Activated CD4-positive, alpha-beta T cell treated with anti-CD3 and anti-CD28 coated beads, Interleukin-2, Interleukin-6, amounts not matched to agents 100 ng/mL and 50 ng/mL, durations not matched to agents 16 hours and 8 hours (primary cell): ENCODE data around the gene KRT86.
"Not testable (repeated sequence)": the region's sequence is repeated elsewhere in the genome, so short reads cannot be mapped to it uniquely, and the experiment has no call there.

Source experiments
- DNase-seq: peaks from one replicate; pipeline ENCODE4 v3.0.0-alpha.2; 2020

Gene KRT86

DNA sequence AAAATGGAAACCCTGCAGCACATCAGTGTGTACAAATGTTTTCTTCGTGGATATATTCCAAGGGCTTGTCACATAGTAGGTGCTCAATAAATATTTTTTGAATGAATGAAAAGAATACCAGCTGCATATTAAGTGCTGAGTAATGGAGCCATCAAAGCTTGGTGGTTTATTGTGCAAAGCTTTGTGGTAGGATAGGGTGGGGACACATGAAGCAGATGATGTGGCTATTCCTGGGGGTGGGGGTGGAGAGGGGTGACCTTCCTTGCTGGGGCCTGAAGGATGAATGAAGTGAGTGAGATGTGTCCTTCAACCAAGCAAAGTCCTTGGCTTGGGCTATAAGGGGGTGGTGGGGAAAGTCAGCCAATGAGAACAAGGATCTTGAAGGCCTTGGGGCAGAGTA lies 21.2 kb downstream of the KRT86 start:
- no peak for DNase-seq

DNA sequence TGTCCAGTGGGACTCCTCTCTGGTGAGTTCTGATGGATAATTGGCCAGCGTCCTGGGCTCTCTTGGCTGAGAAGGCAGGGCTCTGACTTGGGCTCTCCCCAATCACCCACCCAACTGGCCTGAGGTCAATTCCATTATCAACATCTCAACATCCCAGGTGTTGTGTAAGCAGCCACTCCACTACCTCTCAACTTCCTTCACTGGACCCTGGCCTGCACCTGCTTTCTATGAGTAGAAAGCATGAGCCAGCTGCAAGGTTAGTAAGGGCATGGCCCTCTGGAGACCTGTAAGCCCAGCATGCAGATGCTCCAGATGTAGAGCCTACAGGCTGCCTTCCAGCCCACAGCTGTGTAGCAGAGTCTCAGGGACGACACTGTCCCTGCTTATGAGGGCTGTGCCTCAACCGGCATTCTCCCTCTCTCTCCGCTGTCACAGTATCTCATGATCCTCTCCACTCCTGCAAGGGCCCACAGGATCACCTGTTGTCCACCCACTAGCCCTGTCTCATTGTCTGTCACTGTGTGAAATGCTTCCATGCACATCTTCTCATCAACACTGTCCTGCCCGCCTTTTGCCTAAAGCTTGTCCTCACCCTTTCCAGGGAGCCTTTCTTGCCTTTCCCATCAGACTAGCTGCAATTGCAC lies 22.2 kb downstream of the KRT86 start:
- no peak for DNase-seq

DNA sequence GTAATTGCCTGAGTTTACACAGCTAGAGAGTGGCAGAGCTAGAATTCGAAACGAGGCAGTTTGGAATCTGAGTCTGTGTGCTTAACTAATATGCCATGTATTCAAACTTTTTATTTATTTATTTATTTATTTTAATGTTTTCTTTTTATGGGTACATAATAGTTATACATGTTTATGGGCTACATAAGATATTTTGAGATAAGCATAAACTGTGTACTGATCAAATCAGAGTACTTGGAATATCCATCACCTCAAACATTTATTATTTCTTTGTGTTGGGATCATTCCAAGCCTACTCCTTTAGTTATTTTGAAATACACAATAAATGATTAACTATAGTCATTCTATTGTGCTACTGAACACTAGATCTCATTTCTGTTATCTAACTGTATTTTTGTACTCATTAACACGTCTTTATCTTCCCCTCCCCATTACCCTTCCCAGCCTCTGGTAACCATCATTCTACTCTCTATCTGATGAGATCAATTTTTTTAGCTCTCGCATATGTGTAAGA lies 24.3 kb downstream of the KRT86 start:
- DNase-seq, result no peak

DNA sequence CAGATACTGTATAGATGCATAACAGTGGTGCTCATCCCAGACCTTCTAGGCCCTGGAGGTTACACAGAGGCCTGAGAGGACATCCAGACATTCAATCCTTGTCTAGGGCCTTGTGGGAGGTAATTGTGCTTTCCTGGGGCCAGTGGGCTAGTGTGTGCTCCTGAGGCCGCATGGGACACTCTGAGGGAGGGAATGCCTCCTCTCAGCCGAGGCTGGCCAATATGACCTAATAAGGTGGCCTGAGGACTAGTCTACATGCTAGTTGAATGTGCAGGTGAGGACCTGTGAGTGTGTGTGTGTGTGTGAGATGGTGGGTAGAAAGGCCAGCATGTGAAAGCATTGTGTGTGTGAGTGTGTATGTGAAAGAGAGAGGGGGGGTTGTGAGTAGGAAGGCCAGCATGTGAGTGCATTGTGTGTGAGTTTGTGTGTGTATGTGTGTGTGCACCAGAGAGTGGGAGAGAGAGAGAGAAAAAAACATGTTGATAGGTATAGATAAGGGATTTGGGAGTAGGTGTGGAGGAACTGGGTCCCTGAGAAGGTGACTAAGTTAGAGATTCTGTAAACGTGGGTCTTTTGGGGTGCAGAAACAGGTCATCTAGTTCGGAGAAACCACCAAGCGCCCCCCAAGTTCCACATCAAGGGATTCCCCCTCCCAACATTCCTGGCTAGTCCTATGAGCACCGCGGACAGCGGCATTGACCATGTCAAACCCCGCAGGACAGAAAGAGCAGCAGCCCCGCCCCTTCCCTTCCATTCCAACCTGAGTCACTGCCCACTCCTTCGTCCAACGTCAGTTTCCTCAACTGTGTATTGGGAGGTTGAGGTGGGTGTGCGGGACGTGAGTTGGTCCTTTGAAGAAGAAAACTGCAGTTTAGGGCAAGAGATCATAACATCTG lies 26.6 kb downstream of the KRT86 start:
- DNase-seq, result no peak

DNA sequence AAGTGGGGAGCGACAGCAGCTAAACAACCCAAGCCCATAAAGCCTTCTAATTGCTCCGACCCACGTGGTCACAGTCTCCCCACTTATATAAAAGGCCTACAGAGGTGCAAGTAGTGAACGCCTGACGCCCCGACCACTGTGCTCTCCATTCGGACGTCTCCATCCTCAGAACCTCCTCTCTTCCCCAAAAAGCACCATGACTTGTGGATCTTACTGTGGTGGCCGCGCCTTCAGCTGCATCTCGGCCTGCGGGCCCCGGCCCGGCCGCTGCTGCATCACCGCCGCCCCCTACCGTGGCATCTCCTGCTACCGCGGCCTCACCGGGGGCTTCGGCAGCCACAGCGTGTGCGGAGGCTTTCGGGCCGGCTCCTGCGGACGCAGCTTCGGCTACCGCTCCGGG lies 27.3 kb downstream of the KRT86 start:
- DNase-seq, result not testable (repeated sequence)

DNA sequence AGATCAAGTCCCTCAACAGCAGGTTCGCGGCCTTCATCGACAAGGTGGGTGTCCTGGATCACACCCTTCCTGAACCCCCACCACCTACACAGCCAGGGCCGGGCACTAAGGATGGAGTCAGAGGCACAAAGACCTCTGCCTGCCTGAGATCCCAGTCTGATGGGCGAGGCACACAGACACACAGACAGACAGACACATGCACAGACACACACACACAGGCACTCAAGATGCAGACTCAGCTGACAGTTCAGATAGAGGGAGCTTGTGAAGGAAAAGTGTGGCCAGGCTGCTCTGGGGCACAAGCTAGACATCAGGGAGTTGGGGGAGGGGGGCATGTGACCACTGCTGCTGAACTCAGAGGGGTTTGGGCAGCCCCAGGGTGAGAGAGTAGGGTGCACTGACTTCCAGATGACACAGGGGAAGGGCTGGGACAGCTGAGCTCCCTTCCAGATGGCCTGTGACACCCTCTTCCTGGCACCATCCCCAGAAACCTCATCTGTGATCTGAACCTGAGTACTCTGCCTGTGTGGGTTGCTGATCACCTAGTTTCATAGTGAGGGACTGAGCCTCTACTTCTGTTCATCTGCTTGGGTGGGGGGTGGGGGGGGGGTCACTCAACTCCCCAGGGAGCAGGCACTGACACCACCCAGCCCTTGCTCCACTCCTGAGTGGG lies 27.9 kb downstream of the KRT86 start:
- DNase-seq, result not testable (repeated sequence)

DNA sequence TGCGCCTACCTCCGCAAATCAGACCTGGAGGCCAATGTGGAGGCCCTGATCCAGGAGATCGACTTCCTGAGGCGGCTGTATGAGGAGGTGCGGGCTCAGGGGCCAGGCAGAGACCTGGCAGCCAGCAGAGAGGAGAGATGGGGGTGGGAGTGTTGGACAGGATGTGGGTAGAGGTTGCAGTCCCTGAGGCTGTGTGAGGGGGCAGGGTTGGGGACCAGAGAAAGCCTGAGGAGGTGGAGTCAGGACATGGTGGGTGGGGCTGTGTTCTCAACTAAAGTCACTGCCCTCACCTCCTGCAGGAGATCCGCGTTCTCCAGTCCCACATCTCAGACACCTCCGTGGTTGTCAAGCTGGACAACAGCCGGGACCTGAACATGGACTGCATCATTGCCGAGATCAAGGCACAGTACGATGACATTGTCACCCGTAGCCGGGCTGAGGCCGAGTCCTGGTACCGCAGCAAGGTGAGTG lies 30.5 kb downstream of the KRT86 start:
- DNase-seq, result peak; percentile 21

DNA sequence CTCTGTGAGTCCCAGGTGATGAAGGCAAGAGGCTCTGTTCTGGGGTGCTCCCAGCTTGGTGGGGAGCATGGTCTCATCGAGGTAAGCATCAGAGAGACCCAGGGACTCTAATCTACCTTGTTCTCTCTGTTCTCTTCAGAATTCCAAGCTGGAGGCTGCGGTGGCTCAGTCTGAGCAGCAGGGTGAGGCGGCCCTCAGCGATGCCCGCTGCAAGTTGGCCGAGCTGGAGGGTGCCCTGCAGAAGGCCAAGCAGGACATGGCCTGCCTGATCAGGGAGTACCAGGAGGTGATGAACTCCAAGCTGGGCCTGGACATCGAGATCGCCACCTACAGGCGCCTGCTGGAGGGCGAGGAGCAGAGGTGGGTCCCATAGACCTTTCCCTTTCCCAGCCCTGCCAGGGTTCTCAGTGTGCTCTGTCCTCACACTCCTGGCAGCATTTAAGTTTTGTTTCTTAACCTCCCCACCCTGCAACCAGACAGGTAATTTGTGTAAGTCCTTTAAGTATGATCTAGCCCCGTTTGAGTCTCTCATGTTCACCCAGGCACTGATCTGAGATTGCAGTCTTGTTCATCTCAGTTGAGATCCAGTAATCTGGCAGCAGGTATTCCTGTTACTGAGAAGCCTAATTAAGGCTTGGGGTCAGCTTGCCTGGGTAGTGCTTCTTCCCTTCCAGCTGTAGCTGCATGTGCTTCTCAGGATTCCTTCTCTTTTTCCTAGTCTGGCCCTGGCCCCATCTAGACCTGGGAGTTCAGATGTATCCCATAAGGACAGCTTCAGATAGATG lies 31.7 kb downstream of the KRT86 start:
- no peak for DNase-seq

DNA sequence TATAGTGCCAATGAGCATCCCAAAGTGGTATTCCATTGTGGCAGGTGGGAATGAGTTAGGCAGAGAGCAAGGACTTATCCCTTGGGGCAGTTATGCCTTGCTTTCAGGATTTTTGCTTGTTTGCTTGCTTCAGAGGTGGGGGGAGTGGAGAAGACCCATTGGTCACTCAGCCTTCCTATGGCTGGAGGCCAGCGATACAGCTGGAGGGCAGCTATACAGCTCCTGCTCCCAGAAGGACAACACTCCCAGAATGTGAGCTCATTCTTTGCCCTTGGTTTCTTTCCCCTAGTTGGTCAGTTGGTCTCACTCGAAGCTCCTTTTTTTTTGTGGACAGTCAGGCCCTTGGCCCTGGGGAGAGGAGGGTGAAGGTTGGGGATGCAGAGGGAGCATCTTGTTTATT lies 32.3 kb downstream of the KRT86 start:
- no peak for DNase-seq

DNA sequence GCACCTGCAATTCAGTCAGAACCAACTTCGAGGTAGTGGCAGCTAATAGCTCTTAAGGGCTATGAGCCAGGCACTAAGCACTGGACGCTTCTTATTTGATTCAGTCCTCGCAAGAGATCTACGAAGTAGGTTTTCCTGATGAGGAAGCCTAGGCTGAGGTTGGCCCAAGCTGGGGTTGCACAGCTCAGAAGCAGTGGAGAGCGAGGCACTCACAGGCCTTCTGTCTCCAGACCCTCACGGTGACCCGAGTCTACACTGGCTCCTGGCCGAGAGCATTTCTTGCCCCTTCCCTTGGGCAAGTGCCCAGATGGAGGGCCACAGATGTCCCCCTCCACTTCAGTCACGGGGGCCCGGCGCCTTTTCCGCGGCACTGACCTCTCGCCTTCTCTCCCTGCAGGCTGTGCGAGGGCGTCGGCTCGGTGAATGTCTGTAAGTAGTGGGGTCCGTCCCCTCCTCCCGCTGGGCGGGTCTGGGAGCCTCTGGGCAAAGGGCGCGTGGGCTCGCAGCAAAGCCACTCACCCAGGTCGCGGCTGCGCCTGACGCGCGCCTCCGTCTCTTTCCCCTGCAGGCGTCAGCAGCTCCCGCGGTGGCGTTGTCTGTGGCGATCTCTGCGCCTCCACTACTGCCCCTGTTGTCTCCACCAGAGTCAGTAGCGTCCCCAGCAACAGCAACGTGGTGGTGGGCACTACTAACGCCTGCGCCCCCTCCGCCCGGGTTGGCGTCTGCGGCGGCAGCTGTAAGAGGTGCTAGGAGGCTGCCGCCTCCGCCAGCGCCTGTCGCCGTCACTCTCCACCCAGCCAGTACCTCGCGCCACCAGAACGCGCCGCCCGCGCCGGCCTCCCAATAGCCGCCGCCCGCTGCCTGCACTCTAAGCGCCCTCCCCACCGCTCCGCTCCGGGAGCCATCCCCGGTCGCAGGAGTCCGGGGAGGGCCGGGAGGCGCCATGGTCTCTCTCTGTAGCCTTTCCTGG lies 33.7 kb downstream of the KRT86 start:
- DNase-seq, result peak; percentile 58

DNA sequence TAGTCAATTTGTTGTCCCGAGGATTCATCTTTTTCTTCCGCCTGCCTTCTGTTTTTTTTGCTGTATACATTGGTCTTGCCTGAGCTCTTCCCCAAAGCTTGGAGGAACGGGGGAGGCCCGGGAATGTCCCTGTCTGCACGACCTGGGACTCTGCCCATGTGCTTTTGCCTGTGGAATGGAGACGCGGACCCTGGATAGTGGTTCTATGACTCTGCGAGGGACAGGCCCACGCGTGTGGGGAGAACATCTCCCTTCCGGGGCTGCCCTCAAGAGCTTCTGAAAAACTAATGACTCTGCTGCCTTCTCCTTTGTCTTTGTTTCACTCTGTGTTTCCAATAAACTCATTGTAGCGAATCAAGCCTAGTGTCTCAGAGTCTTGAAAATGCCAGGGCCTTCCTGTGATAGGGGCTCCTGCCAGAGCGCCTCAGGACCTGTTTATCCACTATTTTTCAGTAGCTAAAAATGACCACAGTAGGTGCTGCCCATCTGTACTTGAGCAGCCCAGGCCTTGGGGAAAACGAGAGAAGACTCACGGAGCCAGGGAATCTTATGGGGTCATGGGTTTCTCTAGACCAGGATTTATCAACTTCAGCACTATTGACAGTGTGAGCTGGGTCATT lies 34.5 kb downstream of the KRT86 start:
- no peak for DNase-seq

DNA sequence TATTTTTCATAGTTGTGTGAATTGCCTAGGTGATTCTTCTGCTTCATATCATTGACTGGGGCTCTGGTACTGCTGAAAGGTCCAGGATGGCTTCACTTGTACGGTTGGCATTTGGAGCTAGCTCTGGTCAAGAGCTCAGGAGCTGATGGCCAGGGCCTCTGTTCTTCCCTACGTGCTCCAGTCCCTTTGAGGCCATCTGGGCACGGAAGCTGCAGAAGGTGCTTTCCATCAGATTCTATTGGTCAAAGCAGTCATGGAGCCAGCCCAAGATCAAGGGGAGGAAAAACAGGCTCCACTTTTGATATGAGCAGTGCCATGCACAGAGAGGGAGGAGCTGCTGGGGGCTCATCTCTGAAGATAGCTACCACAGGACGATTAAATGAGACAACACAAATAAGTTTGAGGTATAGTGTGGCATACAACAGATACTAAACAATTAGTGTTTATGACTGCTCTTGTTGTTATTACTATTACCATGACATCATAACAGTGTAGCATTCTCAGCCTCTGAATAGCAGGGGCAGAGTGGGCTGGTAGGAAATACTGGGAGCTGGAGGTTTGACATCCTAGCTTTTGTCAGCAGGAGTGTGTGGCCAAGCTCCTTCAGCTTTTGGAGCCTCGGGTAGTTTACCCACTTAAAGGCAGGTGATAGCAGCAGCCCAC lies 36.3 kb downstream of the KRT86 start:
- DNase-seq, result no peak

DNA sequence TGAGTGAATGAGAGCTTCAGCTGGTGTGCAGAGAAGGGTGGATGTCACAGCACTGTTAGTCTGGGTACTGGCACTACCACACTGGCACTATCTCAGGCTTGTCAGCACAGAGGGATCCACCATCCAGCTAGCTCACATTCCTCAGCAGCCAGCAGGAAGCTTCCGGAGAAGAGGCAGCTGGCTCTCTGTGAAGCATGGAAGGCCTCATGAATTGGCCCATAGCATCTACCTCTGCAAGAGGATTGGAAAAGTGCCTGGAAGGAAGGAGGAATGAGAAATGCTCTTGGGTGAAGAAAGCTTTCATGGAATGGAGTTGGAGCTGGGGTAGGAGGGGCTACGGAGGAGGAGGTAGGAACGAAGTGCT lies 36.8 kb downstream of the KRT86 start:
- no peak for DNase-seq

DNA sequence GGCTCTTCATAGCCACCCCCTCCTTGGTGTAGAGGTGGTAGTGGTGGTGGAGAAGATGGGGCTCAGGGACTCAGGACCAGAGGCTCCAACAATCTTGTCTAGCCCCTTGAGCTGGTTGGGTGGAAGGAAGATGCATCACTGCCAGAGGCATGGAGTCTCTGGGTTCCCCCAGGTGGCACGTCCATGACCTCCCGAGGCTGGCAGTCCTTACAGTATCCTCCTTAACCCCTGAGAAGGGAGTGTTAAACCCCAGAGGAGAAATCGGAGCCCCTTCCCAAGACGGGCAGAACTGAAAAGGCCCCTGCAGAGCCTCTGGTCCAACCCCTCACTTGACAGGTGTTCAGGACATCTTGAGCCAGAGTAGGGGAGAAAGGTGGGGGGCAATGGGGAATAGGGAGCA lies 37.6 kb downstream of the KRT86 start:
- DNase-seq, result no peak

DNA sequence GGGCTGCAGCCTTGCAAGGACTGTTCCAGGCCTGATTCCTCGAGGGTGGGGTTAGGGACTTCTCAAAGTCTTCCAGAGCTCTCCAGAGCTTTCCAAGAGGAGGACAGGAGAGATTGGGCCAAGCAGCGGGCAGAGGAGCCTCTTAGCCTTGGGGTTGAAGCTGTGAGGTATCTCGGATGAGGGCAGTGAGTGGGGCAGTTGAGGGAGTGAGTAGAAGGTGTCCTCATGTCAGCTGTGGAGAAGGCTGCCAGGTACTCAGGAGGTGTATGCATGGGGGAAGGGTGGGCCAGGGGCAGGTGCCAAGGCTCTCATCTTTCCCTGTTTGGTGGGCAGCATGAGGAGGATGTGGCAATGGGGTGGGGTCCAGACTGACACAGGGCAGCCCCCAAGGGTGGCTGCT lies 39.0 kb downstream of the KRT86 start:
- DNase-seq, result no peak

DNA sequence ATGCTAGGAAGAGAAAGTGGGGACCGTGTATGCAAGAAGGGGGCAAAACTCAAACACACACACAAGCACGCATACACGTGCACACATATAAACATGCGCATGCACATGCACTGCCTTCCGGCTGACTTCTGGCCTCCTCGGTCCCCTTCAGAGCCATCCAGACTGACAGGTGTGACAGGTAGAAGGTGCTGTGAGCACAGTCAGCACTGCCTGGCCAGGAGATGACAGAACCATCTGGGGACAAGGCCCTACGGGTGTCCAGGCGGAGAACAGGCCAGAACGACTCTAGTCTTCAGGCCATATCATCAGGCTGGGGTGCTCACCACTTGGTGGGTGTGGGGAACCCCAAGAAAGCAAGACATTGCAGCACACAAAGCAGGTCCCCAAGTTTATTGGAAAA lies 39.5 kb downstream of the KRT86 start:
- DNase-seq, result no peak

DNA sequence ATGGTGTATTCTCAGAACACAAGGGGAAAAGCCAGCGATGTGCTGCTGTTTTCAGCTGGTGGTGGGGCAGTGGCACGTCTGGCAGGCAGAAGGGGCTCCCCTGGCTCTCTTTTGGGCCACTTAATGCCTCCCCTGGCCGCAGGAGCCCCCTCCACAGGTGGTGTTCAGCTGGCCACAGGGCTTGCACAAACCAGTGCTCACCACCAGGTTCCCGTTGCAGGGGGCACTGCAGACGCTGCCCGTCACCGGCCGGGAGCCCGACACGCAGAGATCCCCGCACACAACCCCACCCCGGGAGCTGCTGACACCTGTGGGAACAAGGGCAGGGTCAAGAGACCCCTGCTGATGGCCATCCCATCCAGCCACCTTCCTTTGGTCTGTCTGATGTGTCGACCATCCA lies 40.1 kb downstream of the KRT86 start:
- DNase-seq, result no peak

DNA sequence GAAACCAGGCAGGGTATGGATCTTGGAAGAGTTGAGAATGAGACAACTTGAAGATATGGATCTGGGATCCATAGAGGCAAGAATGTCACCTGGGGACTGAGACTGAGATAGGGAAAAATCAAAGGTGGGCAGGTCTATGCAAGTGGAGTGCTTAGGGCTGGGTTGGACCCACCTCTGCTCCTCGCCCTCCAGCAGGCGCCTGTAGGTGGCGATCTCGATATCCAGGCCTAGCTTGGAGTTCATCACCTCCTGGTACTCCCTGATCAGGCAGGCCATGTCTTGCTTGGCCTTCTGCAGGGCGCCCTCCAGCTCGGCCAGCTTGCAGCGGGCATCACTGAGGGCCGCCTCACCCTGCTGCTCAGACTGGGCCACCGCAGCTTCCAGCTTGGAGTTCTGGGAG lies 41.3 kb downstream of the KRT86 start:
- DNase-seq, result peak; percentile 46

DNA sequence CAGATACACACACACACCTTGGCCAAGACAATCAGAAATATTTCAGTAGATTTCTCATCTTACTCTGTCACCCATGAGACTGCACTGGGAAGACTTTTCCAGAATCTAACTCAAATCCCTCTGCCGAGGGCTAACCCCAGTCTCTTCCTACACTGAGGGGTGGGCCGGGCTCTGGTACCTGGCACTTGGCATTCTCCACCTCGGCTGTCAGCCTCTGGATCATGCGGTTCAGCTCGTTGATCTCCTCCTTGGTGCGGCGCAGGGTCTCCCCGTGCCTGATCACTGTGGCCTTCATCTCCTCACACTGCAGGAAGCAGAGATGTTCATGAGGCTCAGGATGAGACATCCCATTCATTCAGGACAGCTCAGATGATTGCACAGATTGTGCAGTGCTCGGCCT lies 41.8 kb downstream of the KRT86 start:
- DNase-seq, result no peak

DNA sequence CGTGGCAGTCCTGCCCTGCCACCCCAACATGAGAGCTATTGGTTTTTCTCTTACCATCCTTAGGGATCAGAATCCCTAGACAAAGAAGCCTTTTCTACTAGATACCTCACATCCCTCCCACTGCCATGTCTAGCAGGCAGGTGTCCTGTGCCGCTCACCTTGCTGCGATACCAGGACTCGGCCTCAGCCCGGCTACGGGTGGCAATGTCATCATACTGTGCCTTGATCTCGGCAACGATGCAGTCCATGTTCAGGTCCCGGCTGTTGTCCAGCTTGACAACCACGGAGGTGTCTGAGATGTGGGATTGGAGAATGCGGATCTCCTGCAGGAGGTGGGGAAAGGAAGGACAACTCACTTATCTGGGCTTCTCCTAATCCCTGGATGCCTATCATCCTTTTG lies 42.3 kb downstream of the KRT86 start:
- no peak for DNase-seq
